Measurements from ENCODE around the gene C5AR2.
"Not testable (repeated sequence)": the region's sequence is repeated elsewhere in the genome, so short reads cannot be mapped to it uniquely, and the experiment has no call there.

Gene C5AR2

GRCh38 chr19:47323872-47324271, 8.1 kb upstream of the C5AR2 start:
- DNase-seq (ENCODE audit: low read depth in 2 of 2) = no peak

GRCh38 chr19:47324502-47324901, 7.5 kb upstream of the C5AR2 start:
- no peak for DNase-seq (ENCODE audit: low read depth in 2 of 2)

GRCh38 chr19:47330466-47330869, 1.5 kb upstream of the C5AR2 start:
- DNase-seq (ENCODE audit: low read depth in 2 of 2) = no peak

- DNase-seq (ENCODE audit: low read depth in 2 of 2) = no peak
Observed at GRCh38 chr19:47331490-47331889, 485 bp upstream of the C5AR2 start.

DNA sequence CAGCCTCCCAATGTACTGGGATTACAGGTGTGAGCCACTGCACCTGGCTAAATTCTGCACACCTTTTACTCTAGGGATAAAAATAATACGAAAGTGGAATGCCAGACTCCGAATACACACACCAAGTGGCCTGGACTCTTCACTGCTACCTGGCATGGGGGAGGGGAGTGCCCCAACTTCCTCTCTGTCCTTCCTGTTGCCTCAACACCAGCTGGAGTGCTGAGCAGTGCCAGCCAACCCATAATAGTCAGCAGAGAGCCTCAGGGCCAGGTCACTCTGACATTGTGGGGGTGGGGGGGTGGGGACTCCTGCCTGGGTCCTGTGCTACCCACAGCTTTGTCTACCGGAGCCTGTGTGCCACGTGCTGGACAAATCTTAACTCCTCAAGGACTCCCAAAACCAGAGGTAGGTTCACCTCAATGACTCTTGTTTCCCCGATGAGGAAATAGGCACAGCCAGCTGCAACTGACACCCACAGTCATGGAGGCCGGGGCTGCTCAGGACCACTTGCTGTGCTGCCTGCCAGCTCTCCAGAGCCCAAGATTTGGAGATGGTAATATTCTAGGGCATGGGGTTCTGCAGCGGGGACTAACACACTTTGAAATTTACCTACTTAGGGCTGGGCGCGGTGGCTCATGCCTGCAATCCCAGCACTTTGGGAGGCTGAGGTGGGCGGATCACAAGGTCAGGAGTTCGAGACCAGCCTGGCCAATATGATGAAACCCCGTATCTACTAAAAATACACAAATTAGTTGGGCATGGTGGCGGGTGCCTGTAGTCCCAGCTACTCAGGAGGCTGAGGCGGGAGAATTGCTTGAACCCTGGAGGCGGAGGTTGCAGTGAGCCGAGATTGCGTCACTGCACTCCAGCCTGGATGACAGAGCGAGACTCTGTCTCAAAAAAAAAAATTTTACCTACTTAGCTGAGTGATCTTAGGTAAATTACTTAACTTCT, 5.1 kb downstream of the C5AR2 start:
- DNase-seq (ENCODE audit: low read depth in 2 of 2) = not testable (repeated sequence)

DNA sequence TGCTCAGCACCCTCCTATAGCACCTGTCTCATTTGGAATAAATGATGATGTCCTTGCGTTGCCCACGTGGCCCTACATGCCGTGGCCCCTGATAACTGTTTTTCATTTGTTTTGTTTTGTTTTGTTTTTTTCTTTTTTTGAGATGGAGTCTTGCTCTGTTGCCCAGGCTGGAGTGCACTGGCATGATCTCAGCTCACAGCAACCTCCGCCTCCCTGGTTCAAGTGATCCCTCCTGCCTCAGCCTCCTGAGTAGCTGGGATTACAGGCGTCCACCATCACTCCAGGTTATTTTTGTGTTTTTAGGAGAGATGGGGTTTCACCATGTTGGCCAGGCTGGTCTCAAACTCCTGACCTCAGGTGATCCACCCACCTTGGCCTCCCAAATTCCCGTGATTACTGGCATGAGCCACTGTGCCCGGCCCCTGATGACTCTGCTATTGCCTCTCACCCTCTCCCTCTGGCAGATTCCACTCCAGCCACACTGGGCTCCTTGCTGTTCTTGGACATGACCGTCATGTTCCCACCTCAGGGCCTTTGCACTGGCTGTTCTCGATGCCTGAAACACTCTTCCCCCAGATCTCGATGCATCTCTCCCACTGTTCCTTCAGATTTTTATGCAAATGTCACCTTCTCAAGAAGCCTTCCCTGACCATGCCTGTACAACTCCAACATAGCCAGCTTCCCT, 7.4 kb downstream of the C5AR2 start:
- DNase-seq (ENCODE audit: low read depth in 2 of 2) = no peak

GRCh38 chr19:47340477-47341208, 8.7 kb downstream of the C5AR2 start:
- DNase-seq (ENCODE audit: low read depth in 2 of 2) = no peak

- DNase-seq (ENCODE audit: low read depth in 2 of 2) = no peak
Observed at GRCh38 chr19:47341734-47342133, 9.8 kb downstream of the C5AR2 start.

GRCh38 chr19:47343194-47343802, 11.3 kb downstream of the C5AR2 start:
- DNase-seq (ENCODE audit: low read depth in 2 of 2) = no peak

DNA sequence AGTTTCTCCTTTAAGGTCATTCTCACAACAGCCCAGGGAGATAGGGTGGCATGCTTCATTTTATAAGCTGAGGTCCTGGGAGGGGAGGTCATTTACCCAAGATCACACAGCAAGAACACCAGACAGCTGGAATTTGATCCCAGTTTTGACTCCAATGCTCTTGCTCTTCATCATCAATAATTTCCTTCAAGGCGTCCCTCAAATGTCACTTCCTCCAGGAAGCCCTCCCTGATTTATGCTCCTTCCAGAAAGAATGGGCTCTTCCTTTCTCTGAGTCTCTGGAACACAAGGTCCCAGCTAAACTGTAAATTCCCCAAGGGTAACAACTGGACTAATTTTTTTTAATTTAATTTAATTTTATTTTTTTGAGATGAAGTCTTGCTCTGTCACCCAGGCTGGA, 12.4 kb downstream of the C5AR2 start:
- no peak for DNase-seq (ENCODE audit: low read depth in 2 of 2)

DNA sequence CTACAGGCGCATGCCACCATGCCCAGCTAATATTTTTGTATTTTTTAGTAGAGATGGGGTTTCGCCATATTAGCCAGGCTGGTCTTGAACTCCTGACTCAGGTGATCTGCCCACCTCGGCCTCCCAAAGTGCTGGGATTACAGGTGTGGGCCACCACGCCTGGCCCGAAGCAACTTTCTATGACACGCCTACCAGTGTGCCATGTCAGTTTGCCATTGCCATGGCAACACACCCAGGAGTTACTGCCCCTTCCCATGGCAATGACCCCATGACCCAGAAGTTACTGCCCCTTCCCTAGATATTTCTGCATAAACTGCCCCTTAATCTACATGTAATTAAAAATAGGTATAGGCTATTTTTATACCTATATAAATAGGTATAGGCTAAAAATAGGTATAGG, 14.0 kb downstream of the C5AR2 start:
- not testable (repeated sequence) for DNase-seq (ENCODE audit: low read depth in 2 of 2)

- peak; percentile 97 to 99 for DNase-seq (ENCODE audit: low read depth in 2 of 2)
Observed at GRCh38 chr19:47348819-47349795, 17.1 kb downstream of the C5AR2 start, which contains the start of gene DHX34. Gene DHX34 (plus strand): TSS chr19:47349315. CDS start chr19:47353031, 3,716 bp downstream.

DNA sequence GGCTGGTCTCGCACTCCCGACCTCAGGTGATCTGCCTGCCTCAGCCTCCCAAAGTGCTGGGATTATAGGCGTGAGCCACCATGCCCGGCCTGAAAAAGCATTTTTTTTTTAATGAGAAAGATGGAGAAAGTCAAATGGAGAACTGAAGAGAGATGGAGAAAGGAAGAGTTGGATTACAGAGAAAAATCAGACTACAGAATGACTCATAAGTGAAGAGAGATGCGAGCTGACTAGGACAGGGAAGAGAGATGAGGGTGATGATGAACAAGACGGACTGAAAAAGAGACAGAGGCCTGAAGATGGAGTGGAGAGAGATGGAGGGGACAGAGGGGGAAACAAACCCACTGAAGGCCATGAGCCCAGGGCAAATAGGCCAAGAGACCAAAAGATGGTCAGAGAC, 18.7 kb downstream of the C5AR2 start:
- no peak for DNase-seq (ENCODE audit: low read depth in 2 of 2)

DNA sequence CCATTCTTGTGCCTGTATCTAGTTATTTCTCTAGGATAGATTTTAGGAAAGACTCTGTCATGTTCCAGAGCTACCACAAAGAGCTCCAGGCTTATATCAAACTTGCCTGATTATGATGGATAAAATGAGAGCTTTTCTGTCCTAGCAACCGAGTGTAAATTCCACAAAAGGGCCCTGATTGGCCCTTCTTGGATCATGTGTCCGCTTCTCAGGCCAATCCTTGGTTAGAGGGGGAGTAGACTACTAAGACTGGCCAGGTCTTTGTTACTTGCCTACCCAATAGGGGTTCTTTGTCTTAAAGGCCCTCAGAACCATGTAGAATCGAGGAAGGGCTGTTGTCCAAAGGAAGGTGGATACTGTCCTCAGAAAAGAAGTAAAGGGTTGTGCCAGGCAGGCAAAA, 19.6 kb downstream of the C5AR2 start:
- DNase-seq (ENCODE audit: low read depth in 2 of 2) = no peak

DNA sequence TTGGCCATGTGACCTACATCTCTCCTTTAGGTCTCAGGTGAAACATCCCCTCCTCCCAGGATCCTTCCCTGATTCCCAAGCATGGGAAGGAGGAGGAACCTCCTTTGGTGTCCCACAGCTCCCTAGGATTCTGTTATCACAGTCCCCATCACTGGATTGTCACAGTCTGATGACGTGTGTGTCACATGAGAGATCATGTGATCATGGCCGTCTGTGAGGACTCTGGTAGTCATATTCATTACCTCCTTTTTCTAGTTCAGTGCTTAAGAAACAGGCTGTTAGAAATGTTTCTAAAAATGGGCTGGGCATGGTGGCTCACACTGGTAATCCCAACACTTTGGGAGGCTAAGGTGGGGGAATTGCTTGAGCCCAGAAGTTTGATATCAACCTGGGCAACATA, 20.1 kb downstream of the C5AR2 start:
- DNase-seq (ENCODE audit: low read depth in 2 of 2) = no peak

GRCh38 chr19:47353307-47353712, 21.3 kb downstream of the C5AR2 start:
- no peak for DNase-seq (ENCODE audit: low read depth in 2 of 2)

DNA sequence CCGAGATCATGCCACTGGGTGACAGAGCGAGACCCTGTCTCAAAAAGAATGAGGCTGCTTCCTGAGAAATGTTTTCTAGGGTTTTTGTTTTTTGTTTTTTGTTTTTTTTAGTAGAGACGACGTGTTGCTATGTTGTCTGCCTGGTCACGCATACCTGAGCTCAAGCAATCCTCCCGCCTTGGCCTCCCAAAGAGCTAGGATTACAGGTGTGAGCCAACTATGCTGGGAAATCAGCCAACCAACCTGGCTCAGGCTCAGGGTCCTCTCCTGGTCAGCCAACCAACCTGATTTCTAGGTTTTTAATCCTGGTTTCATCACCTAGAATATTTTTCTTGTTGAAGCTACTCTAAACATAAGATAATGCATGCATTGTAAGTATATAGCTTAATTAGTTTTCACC, 24.9 kb downstream of the C5AR2 start:
- DNase-seq (ENCODE audit: low read depth in 2 of 2) = no peak

- no peak for DNase-seq (ENCODE audit: low read depth in 2 of 2)
Observed at GRCh38 chr19:47357788-47358680, 26.1 kb downstream of the C5AR2 start.

GRCh38 chr19:47358936-47359335, 27.0 kb downstream of the C5AR2 start:
- no peak for DNase-seq (ENCODE audit: low read depth in 2 of 2)

DNA sequence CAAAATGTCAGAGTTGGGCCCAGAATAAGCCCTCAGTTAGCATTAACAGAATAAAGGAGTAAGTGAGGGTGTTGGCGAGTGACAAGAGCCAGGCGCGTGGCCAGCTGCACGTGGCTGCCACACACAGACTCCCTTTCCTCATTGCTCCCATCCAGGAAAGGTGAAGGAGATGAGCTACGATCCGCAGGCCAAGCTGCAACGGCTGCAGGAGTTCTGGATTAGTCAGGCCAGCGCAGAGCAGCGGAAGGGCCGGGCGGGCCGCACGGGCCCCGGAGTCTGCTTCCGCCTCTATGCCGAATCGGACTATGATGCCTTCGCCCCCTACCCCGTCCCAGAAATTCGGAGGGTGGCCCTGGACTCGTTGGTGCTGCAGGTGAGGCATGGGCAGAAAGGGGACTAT, 30.3 kb downstream of the C5AR2 start:
- no peak for DNase-seq (ENCODE audit: low read depth in 2 of 2)

All from activated CD4-positive, alpha-beta T cell treated with anti-CD3 and anti-CD28 coated beads for 24 hours (primary cell).